Erythroblast (primary cell): ENCODE measurements around the gene BMF.
"Not testable (repeated sequence)": the region's sequence is repeated elsewhere in the genome, so short reads cannot be mapped to it uniquely, and the experiment has no call there.

Source experiments
- GATA1 ChIP-seq: IDR thresholded peaks from 2 replicates; pipeline ENCODE4 v1.6.1; 2011; ENCODE audit warnings: low read depth, mild to moderate bottlenecking, control low read depth, low read length, moderate library complexity
- POLR2A ChIP-seq: IDR thresholded peaks from 2 replicates; pipeline ENCODE4 v1.6.1; 2011; ENCODE audit warnings: mild to moderate bottlenecking, low read length

DNA sequence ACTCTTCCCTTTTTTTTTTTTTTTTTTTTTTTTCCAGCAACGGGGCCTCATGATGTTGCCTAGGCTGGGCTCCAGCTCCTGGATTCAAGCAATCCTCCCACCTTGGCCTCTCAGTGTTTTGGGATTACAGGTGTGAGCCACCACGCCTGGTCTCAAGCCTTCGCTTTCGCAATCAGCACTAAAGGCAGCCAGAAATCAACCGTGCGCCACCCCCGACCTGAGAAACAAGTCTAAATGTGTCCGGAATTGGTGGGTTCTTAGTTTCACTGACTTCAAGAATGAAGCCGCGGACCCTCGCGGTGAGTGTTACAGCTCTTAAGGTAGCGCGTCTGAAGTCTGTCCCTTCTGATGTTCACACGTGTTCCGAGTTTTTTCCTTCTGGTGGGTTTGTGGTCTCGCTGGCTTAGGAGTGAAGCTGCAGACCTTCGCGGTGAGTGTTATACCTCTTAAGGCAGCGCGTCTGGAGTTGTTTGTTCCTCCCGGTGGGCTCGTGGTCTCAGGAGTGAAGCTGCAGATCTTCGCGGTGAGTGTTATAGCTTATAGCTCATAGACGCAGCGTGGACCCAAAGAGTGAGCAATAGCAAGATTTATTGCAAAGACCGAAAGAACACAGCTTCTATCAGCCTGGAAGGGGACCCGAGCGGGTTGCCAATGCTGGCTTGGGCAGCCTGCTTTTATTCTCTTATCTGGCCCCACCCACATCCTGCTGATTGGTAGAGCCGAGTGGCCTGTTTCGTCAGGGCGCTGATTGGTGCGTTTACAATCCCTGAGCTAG is 34.8 kb downstream of the BMF start:
- not testable (repeated sequence) for TF ChIP-seq POLR2A, GATA1
